Hypothalamus (tissue), 51 donors: ENCODE results near the gene C11orf86.
A peak's percentile ranks its signal among the peaks of the same experiment; 100 is the strongest.

Experiments
- DNase-seq, 51 donors: peaks; one replicate each; lab custom pipeline; 2025; lab: John Stamatoyannopoulos, UW

Gene C11orf86

GRCh38 chr11:66964495-66964894, 10.6 kb upstream of the C11orf86 start:
- no peak for DNase-seq

- no peak for DNase-seq
Observed at GRCh38 chr11:66966351-66966750, 8.8 kb upstream of the C11orf86 start.

- DNase-seq: no peak
Observed at GRCh38 chr11:66967670-66968425, 7.3 kb upstream of the C11orf86 start.

GRCh38 chr11:66969584-66970225, 5.4 kb upstream of the C11orf86 start:
- no peak for DNase-seq

GRCh38 chr11:66970371-66970806, 4.7 kb upstream of the C11orf86 start:
- no peak for DNase-seq

- DNase-seq: peak in 6 of 51 donors; percentile 4 to 45 (median 20)
Observed at GRCh38 chr11:66970807-66971442, 4.2 kb upstream of the C11orf86 start.

- no peak for DNase-seq
Observed at GRCh38 chr11:66971488-66971887, 3.6 kb upstream of the C11orf86 start.

- no peak for DNase-seq
Observed at GRCh38 chr11:66973956-66974580, 1.0 kb upstream of the C11orf86 start.

GRCh38 chr11:66975405-66976027, 412 bp downstream of the C11orf86 start:
- no peak for DNase-seq

GRCh38 chr11:66976028-66976467, 944 bp downstream of the C11orf86 start:
- peak in 1 of 51 donors; percentile 19 for DNase-seq

GRCh38 chr11:66976925-66977324, 1.8 kb downstream of the C11orf86 start:
- no peak for DNase-seq

GRCh38 chr11:66978229-66978628, 3.1 kb downstream of the C11orf86 start:
- DNase-seq: no peak

- DNase-seq: no peak
Observed at GRCh38 chr11:66978717-66979116, 3.6 kb downstream of the C11orf86 start.

GRCh38 chr11:66979336-66979980, 4.4 kb downstream of the C11orf86 start:
- no peak for DNase-seq

- DNase-seq: peak in 33 of 51 donors; percentile 3 to 66 (median 32)
Observed at GRCh38 chr11:66981976-66982578, 7.0 kb downstream of the C11orf86 start.

GRCh38 chr11:66983275-66983924, 8.3 kb downstream of the C11orf86 start:
- DNase-seq: no peak

- no peak for DNase-seq
Observed at GRCh38 chr11:66985508-66986177, 10.5 kb downstream of the C11orf86 start.

GRCh38 chr11:66986178-66986545, 11.1 kb downstream of the C11orf86 start:
- no peak for DNase-seq

GRCh38 chr11:66987158-66987620, 12.1 kb downstream of the C11orf86 start:
- no peak for DNase-seq
